HG03558 (cell line): ENCODE measurements around the gene NGLY1.

Experiments used
- ATAC-seq: cut with Tn5 transposase; IDR thresholded peaks from one replicate; pipeline ENCODE4 v1.9.1; 2021; ENCODE audit warnings: moderate number of reproducible peaks; ENCODE audit not compliant: unreplicated experiment; ENCODE audit errors: extremely low read depth

NGLY1 gene

DNA sequence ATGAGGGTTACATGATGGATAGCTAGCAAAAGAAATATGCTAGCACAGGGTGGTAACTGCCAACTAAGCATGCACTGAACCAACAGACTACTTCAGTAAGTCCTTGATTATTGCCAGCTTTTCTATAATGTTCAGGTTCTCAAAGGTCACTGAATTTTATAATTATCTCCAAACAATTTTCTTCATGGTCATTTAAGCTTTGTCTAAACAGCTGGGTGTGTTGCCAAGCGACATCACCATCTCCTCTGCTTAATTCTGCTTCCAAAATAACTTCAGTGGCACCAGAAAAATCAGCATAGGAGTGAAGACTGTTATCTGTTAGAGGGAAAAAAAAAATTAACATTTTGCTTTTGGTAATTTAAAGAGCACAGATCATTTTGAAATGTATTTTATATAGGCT lies 63.9 kb downstream of the NGLY1 start:
- no peak for ATAC-seq

DNA sequence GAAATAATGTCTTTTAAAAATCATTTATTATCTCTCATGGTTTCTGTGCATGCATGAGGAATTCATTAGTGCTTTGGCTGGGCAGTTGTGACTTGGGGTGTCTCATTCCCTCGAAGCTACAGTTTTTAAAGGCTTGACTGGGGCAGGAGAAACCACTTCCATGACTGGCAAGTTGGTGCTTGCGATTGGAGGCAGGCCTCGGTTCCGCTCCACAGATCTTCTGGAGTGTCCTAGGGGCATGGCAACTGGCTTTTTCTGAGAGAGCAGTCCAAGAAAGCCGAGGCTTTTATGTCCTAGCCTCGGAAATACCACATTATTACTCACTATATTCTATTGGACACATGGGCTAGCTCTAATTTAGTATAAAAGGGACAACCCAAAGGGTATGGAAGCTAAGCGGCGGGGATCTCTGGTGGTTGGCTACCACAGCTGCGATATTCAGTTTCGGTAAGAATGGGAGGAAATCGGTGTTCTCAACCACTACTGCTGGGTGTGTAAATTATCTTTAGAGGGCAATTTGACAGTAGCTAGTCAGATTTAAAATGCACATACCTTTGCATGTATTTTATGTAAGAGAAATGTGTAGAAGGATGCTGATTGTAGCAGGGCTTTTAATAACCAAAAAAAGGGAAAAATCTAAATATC lies 69.8 kb downstream of the NGLY1 start:
- no peak for ATAC-seq

DNA sequence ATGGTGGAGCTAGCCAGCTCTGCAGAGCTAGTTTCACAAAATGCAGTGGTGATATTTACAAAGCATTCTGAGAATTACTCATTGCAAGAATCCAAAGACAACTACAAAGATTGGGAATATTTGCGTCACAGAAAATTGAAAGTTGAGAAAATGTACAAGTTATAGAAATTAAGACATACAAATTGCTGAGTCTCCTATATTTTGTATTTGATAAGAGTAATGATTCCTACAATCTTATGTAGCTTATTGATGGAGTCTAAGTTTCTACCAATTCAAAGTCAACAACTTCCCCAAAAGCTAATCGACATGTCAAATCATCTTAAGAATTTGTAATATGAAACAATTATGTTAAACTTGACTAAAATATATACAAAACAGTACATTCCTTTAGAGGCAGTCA lies 72.2 kb downstream of the NGLY1 start:
- ATAC-seq = no peak

DNA sequence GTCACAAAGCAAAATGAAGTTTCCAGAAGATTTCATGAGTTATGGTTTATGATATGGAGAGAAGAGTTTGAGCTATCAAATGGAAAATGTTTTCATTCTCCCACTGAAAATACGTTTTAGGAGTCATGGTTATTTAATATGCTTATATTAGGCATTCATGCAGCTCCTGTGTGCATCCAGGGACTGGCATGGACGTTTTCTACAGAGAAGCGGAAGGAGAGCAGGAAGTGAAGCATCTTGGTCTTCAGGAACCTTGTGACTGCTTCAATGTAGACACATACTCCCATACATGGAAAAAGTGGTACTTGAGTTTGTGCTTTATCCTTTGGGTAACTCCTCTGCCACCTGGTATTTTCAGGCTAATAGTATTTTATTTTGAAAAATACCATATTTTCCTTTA lies 75.2 kb downstream of the NGLY1 start:
- ATAC-seq = no peak

DNA sequence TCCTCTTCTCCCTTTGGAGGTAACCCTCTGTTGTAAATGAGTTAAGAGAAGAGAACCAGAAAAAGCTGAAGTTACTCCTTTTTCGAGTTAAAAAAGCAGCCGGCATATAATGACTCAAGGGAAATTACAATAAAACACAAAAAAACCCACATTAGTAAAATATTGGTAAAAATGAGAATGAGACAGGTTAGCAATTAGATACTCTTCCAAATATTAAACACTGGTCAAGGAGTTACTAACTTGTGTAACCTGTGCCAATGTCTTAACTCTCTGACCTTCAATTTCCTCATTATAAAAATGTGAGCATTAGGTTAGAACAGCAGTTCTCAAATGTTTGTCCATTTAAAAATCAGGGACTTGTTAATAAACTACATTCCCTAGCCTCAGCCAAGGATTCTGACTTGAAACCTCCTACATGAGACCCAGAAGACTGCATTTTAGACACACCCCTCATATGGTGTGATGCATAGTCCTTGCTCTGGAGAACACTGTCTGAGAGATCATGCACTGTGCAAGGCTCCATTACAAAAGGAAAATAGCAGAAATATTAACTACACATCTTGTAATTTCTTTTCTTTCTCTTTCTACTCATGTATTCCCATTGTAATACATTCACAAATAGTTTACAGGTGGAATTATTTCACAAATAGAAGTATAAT lies 75.8 kb downstream of the NGLY1 start:
- no peak for ATAC-seq

DNA sequence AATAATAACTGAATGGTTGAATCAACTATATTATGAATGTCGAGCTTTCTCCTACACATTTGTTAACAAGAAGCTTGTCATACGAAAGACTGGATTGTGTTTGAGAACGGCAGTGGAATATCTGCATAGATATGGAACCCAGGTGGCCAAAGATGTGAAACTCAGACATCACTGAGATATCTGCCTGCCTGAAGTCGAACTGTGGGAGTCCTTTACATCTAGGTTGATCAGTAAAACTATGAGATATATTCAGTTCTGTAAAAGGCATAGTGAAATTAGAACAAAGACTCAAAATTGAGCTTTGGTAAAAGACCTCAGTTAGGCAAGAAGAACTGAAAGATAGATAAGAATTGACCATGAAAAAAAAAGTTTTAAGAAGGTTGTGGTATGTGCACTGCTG lies 77.0 kb downstream of the NGLY1 start:
- no peak for ATAC-seq

DNA sequence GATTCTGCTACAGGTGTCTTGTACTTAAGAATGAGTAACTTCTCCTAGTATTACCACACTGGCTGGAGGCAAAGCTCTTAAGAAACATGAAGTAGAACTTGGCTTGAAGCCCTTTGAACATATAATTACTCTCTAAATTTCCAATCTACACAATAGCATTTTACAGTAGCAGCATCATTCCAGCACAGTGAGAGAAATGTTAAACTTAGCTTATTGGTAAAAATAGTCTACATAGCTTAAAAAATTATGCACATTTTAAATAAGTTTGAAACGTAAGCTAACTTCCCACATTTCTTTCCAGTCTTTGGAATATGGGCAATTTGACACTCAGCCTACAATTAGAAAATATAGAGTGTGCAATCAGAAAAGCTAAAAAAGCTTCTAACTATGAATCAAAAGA lies 85.7 kb downstream of the NGLY1 start:
- no peak for ATAC-seq

DNA sequence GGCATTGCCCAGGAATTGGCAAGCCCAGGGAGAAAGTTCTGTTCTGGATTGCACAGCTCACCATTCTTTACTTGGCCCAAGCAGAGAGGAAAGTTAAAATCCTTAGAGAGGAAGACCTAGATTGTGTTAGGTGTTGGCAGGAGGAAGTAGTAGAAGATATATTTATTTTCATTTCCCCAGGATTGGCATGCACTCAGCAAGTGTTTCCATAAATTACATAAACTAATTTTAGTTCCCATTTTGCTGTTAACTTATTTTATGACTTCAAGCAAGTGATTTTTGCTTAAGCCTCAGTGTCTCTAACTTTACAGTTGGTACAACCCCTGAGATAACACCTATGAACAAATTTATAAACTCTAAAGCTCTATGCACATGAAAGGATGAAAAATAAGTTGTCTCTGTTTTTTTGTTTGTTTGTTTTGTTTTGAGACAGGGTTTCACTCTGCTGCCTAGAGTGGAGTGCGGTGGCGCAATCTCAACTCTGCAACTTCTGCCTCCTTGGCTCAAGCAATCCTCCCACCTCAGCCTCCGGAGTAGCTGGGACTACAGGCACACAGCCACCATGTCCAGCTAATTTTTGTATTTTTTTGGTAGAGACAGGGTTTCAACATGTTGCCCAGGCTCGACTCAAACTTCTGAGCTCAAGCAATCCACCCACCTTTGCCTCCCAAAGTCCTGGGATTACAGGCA lies 87.4 kb downstream of the NGLY1 start:
- no peak for ATAC-seq

DNA sequence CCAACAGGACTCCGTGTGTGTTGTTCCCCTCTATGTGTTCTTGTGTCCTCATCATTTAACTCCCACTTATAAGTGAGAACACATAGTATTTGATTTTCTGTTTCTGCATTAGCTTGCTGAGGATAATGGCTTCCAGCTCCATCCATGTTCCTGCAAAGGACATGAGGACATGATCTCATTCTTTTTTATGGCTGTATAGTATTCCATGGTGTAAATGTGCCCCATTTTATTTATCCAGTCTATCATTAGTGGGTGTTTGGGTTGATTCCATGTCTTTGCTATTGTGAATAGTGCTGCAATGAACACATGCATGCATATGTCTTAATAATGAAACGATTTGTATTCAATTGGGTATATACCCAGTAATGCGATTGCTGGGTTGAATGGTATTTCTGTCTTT lies 90.0 kb downstream of the NGLY1 start:
- no peak for ATAC-seq

DNA sequence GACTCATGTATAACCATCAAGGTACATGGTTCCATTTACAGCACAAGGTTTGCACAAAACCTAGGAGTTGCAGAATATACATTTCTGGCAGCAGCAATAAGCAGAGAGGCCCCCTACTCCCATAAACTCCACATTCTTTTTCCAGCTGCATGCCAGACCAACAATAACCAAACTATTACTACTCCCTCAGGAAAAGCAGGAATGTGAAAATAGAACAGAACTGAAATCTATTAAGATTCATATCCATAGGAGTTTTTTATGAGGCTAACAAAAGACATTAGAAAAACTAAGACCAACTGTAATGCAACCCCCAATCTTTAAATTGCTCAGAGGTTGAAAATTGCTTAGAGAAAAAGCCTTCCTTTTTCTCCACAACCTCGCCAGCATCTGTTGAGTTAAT lies 90.9 kb downstream of the NGLY1 start:
- ATAC-seq = no peak

DNA sequence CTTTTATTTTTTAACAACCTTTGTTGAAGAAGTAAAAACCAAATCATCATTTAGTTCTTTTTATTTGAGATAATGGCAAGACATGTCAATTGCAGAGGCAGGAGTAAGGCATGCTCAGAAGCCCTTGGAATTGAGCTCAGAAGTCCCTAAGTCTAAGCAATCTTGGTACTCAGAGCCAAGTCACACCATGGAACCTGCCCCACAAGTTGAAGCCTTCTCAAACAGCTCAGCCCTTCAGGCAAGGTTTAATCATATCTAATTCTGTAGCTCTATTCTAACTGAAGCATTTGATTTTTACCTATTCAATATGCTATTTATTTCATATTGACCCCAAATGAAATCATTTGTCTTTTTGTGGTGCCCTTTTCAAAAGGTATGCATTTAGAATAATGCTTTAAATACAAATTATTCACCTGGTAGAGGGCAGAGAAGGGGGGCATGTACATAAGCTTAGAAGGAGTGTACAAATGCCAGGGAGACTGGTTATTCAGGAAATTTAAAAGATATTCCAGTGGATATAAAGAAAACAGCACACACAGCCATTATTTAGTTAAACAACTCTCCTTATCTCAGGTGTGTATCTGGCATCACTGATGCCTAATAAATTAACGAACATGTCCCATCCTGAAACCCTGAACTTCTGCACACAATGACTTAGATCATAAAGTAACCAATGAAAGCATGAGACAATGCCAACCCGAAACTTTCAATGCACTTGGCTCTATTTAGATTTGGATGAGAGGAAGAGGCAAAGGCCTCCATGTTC lies 92.3 kb downstream of the NGLY1 start:
- no peak for ATAC-seq

DNA sequence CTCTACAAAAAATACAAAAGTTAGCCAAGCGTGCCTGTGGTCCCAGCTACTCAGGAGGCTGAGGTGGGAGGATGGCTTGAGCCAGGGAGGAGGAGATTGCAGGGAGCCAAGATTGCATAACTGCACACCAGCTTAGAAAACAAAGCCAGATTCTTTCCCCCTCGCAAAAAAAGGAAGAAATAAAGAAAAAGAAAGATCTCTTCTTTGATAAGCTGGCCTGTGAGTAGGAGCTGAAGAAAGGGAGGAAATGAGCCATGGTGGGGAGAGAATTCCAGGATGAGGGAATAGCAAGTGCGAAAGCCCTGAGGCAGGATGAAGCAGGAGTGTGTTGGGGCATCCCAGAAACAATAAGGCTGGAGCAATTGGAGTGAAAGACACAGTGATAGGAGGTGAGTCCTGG lies 94.0 kb downstream of the NGLY1 start:
- ATAC-seq = no peak

DNA sequence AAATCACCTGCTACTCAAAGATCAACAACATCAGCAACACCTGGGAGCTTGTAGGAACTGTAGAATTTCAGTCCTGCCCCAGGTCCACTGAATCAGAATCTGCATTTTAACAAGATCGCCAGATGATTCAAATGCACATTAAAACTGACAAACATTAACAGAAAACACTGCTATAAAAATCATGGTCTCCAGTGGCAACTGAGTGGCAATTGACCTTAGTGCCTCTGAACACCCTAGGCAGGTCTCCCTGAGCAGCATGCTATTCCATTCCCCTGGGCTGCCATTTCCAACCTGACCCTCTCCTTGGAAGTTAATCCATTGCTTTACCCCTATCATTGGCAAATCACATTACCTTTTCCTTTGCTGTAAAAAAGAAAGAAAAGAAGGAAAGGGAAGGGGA lies 95.5 kb downstream of the NGLY1 start:
- ATAC-seq = no peak

DNA sequence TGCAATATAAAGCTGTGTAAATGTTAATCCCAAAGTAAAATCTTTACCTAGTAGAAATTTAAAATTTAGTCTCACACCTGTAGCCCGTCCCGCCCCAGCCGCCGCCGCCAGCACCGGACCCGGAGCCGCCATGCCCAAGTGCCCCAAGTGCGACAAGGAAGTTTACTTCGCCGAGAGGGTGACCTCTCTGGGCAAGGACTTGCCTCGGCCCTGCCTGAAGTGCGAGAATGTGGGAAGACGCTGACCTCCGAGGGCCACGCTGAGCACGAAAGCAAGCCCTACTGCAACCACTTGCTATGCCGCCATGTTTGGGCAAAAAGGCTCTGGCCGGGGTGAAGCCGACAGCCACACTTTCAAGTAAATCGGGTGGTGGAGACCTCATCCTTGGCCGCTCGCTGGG lies 96.5 kb downstream of the NGLY1 start:
- no peak for ATAC-seq

DNA sequence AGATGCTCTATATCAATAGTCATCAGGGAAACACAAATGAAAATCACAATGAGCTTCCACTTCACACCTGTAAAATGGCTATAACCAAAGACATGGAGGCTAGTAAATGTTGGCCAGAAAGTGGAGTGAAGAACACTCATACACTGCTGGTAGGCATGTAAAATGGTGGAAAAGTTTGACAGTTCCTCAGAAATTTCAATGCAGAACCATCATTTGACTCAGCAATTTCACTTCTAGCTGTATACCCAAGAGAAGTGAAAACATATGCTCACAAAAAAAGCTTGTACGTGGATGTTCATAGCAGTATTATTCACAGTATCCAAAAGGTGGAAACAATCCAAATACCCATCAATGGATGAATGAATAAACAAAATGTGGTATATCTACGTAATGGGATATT lies 99.4 kb downstream of the NGLY1 start:
- ATAC-seq = no peak

DNA sequence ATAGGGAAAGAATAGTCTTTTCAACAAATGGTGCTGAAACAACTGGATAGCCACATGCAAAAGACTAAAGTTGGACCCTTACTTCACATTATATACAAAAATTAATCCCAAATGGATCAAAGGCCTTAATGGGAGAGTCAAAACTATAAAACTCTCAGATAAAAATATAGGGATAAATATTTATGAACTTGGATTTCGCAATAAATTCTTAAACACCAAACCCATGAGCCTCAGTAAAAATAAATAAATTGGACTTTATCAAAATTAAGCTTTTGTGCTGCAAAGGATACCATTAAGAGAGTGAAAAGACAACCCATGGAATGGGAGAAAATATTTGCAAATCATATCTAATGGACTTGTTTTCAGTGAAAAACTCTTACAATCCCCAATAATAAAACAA lies 99.8 kb downstream of the NGLY1 start:
- ATAC-seq = no peak

DNA sequence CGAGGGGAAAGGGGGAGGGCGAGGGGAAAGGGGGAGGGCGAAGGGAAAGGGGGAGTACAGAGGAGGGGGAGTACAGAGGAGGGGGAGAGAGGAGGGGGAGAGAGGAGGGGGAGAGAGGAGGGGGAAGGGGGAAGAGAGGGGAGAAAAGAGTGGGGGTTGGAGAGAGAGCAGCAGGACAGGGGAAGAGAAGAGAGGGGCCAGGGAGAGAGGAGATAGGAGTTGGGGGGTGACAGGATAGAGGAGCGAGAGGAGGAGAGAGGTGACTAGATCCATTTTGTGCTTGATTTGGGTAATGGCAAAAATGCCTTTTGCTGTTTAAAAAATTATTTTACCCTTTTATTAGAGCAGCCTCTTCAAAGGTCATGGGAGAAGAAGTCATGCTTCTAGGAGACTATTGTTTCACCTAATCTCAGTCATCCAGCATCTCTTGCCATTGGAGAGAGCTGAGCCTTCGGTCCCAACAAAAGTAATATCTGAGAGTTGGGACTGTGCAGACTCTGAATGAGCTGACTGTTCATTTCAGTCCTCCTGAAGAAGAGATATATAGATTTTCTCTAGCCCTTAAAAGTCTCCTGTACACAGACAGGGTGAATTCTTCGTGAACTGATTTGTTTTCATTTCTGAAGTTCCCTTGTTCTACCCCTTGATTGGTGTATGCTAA lies 103.5 kb downstream of the NGLY1 start:
- no peak for ATAC-seq

DNA sequence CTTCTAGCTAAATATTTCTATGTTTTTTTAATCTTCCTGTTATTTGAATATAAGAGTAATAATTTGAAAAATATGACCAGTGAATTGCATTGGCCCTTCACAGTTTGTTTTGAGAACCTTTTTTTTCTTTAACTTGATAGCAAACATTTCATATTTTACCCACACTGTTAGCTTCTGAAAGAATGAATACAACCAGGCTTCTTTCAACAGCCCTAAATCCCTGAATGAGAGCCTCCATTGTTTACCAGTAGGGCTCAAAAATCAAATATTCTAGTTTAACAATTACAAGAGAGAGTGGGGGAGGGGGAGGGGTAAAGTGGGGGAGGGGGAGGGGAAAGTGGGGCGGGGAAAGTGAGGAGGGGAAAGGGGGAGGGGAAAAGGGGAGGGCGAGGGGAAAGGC lies 104.1 kb downstream of the NGLY1 start:
- no peak for ATAC-seq

DNA sequence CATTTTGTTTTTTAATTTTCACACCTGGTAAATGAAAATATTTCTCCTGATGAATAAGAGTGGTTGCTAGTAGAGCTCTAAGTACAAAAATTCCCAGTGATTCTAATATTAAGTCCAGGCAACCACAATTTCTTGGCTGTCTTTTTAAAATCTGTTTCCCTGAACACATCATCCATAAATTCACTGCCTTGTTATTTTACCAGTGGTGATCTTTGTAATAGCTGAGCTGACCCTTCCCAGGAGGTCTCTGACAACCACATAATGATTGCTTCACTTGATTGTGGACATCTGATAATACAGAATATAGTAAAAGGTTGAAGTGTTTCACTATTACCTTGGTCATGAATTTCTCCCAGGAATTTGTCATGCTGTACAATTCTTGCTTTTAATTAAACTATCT lies 104.7 kb downstream of the NGLY1 start:
- ATAC-seq = no peak

DNA sequence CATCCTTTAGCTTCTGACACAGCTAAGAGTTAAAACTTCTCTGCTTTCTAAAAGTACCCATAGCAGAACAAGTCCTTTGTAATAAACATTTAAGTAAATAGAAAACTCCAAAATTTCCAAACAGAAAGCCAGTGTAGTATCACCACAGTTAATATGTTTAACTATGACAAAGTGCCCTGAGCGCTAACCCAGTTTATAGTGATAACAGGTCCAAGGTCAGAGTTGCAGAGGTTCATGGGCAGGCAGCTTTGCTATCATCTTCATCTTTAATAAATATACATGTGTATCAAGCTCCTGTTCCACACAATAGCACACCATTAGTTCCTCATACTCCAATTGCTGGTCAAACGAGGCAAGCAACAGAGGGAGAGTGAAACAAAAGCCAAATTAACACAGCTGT lies 106.1 kb downstream of the NGLY1 start:
- no peak for ATAC-seq

DNA sequence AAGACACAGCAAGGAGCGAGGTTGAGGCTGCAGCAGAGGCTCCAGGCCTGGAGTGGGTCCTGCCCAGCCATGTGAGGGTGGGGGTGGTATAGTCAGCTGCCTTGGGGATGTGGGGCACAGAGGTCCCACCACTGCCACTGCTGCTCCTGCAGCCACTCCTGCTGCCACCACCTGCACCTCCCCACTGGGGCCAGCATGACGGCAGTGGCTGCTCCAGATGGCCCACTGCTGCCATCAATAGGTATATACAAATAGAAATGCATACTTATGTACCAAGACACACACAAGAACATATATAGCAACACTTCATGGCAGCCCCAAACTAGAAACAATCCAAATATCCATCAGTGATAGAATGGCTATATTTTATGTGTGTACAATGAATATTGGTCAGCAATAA lies 108.6 kb downstream of the NGLY1 start:
- ATAC-seq = no peak
